Measurements from ENCODE around the gene CCDC77.
A peak's percentile ranks its signal among the peaks of the same experiment; 100 is the strongest.
"Not testable (repeated sequence)": the region's sequence is repeated elsewhere in the genome, so short reads cannot be mapped to it uniquely, and the experiment has no call there.

Gene CCDC77

GRCh38 chr12:401235-402028 is at the start of gene CCDC77:
Gene CCDC77 (plus strand): TSS chr12:401644. CDS start chr12:409384, 7,740 bp downstream.
- peak; percentile 96 for DNase-seq (ENCODE audit: low spot score)

GRCh38 chr12:356276-356988 is 45.0 kb upstream of the CCDC77 start:
- DNase-seq (ENCODE audit: low spot score), result no peak

DNA sequence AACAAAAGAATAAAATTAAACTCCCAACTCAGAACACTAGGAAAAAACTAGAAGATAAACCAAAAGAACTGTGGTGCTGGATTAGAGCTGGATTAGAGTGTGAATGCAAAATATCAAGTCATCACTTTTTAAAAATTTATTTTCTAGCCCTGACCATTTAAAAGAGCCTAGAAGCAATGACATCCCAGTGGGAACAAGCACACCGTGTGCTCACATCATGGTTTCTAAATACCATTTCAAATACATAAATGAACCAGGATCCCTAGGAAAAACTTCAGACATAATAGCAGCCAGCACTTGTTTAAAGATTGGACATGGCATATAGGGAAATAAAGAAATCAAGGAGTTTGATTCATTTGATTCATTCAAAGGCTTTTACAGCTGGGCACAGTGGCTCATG is 42.4 kb upstream of the CCDC77 start:
- DNase-seq (ENCODE audit: low spot score), result no peak

DNA sequence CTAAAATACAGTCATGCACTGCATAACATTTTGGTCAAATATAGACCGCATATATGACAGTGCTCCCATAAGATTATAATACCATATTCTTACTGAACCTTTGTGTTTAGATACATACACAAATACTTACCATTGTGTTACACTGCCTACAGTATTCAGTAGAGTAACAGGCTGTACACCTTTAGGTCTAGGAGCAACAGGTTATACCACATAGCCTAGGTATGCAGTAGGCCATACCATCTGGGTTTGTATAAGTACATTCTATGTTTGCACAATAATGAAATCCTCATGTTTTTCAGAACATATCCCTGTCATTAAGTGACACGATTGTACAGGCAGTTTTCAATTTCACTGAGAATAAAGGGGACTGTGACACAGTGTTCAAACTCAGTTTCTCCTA is 34.6 kb upstream of the CCDC77 start:
- no peak for DNase-seq (ENCODE audit: low spot score)

GRCh38 chr12:367972-368371 is 33.5 kb upstream of the CCDC77 start:
- no peak for DNase-seq (ENCODE audit: low spot score)

- DNase-seq (ENCODE audit: low spot score), result not testable (repeated sequence)
Measured at GRCh38 chr12:370739-371485, 30.5 kb upstream of the CCDC77 start.

- DNase-seq (ENCODE audit: low spot score), result no peak
Measured at GRCh38 chr12:386651-387050, 14.8 kb upstream of the CCDC77 start.

DNA sequence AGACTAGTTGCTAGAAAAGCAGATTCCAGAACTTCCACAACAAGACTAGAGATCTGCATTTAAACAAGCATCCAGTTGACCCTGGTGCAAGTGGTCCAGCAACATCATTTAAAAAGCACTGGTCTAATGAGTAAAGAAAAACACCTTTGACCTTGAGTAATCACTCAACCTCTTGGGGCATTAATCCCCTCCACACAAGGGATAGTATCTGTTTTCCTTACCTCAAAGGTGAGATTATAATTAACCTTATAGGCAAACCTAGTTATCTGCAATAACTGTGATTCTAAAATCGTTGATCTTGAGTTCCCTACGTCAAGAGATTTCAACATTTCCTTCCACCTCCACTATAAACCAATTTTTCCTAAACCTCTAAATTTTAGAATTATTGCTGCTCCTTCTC is 13.4 kb upstream of the CCDC77 start:
- no peak for DNase-seq (ENCODE audit: low spot score)

GRCh38 chr12:388541-389141 is 12.8 kb upstream of the CCDC77 start:
- peak; percentile 44 for DNase-seq (ENCODE audit: low spot score)

- peak; percentile 93 for DNase-seq (ENCODE audit: low spot score)
Measured at GRCh38 chr12:389142-390096, 12.0 kb upstream of the CCDC77 start, which contains the start of gene KDM5A. Gene KDM5A (minus strand): TSS chr12:389320. CDS start chr12:389091, 229 bp downstream.

DNA sequence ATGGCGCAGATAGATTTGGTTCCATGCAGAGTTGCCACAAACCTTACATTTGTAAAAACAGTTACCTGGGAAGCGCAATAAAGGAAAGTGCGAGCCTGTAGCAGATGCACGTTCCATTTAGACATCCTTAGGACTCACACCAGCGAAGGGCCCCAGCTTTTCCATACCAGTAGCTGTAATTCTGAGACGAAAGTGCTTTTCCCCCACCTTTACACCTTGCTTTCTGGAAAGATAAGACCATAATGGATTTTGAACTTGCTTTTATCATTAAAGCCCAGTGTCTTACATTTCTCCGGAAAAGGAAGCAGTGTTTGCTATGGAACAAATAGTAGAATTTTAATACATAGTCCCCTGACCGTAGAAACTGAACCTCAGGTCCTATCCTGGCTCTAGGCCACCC is 616 bp upstream of the CCDC77 start:
- DNase-seq (ENCODE audit: low spot score), result no peak

DNA sequence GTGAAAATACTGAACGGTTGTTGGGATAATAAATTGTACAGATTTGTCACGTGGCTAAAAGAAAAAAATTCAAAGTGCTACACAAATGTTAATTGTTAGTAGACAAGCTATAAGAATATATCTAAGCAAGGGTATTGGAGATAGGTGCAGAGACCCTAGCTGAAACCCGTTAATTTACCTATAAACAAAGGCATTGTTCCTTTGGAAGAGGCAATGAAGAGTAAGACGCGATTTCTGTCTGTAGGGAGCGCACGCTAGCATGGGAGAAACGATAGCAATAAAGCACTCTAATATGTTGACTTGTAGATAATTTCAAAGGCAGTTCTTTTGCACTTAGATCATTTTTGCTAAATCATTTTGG is 565 bp downstream of the CCDC77 start:
- DNase-seq (ENCODE audit: low spot score), result peak; percentile 37

- DNase-seq (ENCODE audit: low spot score), result no peak
Measured at GRCh38 chr12:414859-415258, 13.4 kb downstream of the CCDC77 start.

DNA sequence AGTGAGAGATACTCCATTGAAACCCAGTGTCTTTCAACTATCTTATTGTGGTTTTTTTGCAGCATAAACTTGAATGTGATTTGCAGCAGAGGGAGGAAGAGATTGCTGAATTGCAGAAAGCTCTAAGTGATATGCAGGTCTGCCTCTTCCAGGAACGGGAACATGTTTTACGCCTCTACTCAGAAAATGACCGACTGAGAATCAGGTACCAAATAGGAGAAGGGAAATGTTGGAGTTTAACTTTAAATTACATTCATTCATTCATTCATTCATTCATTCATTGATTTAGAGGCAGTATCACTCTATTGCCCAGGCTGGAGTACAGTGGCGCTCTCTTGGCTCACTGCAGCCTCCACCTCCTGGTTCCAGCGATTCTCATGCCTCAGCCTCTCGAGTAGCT is 17.0 kb downstream of the CCDC77 start:
- DNase-seq (ENCODE audit: low spot score), result no peak

- DNase-seq (ENCODE audit: low spot score), result no peak
Measured at GRCh38 chr12:422526-422925, 21.1 kb downstream of the CCDC77 start.

GRCh38 chr12:435737-436136 is 34.3 kb downstream of the CCDC77 start:
- not testable (repeated sequence) for DNase-seq (ENCODE audit: low spot score)

DNA sequence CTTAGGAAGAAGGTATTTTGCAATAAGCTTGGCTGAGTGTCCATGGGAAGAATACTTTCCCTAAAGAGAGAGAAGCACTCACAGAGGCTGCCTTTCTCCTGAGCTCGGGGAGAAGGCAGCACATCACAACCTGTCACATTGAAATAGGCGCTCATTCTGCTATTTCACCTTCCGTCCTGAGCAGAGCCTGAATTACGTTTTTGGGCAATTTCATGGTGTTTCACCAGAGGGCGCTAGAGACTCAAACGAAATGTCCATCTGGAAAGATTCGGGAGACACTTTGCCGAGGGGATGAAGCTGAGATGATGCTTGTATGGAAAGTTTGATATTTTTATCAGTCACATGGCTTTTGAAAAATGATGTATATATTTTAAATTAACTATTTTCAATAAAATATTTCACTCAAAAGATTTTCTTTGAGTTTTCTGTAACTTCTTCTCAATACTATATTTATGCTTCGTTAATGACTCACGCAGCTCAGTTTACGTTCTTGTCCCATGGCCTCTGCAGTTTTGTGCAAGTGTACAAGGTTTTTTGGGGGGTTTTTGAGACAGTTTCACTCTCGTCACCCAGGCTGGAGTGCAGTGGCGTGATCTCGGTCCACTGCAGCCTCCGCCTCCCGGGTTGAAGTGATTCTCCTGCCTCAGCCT is 40.9 kb downstream of the CCDC77 start:
- DNase-seq (ENCODE audit: low spot score), result peak; percentile 38

DNA sequence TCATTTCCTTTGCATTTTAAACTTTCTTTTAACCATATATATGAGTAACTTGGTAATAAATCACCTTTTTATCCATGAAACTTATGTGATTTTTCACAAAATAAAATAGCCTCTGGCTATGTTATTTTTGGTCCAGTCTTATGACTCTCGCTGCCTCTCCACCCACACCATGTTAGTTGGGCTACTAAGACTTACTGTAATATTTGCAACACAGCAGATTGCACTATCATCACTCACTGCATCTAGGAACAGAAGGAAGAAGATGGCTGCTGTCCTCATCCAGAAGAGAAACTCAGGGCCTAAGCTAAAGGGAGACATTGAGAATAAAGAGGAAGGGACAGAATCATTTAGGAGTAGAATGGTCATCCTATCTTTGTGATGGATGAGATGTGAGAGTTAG is 45.7 kb downstream of the CCDC77 start:
- no peak for DNase-seq (ENCODE audit: low spot score)

DNA sequence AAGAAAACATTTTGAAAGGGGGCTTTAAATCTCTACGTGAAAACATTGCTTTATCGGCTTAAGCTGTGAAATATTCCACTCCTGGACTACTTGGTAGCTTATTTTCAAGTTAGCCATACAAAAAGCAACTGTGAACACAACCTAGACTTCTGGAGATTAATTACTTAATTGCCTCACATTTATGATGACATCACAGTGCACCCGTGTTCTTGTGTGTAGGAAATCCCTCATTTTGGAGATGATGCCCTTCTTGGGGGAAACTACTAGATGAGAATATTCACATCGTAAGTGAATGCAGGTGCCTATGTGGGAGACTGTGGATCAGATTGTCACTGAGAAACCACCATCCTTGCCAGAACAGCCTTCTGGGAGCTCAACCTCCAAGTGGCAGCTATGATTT is 47.8 kb downstream of the CCDC77 start:
- no peak for DNase-seq (ENCODE audit: low spot score)

- DNase-seq (ENCODE audit: low spot score), result no peak
Measured at GRCh38 chr12:450438-450837, 49.0 kb downstream of the CCDC77 start.

All from activated CD4-positive, alpha-beta T cell treated with anti-CD3 and anti-CD28 coated beads, Interleukin-2, Interleukin-4, amounts not matched to agents 100 ng/mL and 50 ng/mL, durations not matched to agents 16 hours and 8 hours (primary cell).